KMS-11 (cell line): ENCODE data around the gene RAB5A.

Source experiments
- H2AFZ ChIP-seq: fragments of 200-600 bp; sonication (generic); 2 replicates; pipeline ENCODE4 v1.6.1; 2016; ENCODE audit warnings: antibody characterized with exemption, mixed run types, low read depth
- H3K27ac ChIP-seq: fragments of 200-600 bp; sonication (generic); 2 replicates; pipeline ENCODE4 v1.6.1; 2016; ENCODE audit warnings: mild to moderate bottlenecking, mixed run types
- H3K27me3 ChIP-seq: fragments of 200-600 bp; sonication (generic); 2 replicates; pipeline ENCODE4 v1.6.1; 2017; ENCODE audit warnings: mild to moderate bottlenecking, low read depth, mixed run types, moderate library complexity; ENCODE audit not compliant: insufficient read depth
- H3K36me3 ChIP-seq: fragments of 200-600 bp; sonication (generic); 2 replicates; pipeline ENCODE4 v1.6.1; 2017; ENCODE audit warnings: mild to moderate bottlenecking, mixed run types; ENCODE audit not compliant: insufficient read depth
- H3K4me1 ChIP-seq: fragments of 200-600 bp; sonication (generic); 2 replicates; pipeline ENCODE4 v1.6.1; 2016; ENCODE audit warnings: mild to moderate bottlenecking, low read depth, mixed run types; ENCODE audit not compliant: poor library complexity, severe bottlenecking
- H3K4me2 ChIP-seq: fragments of 200-600 bp; sonication (generic); 2 replicates; pipeline ENCODE4 v1.7.0; 2016; ENCODE audit warnings: mild to moderate bottlenecking, mixed run types
- H3K4me3 ChIP-seq: fragments of 200-600 bp; sonication (generic); IDR thresholded peaks from 2 replicates; pipeline ENCODE4 v1.6.1; 2017; ENCODE audit warnings: low read depth, low read length, mixed read lengths; ENCODE audit not compliant: insufficient read depth
- H3K79me2 ChIP-seq: fragments of 200-600 bp; sonication (generic); 2 replicates; pipeline ENCODE4 v1.6.1; 2016; ENCODE audit warnings: low read depth, mixed run types; ENCODE audit not compliant: insufficient read depth
- H3K9ac ChIP-seq: fragments of 200-600 bp; sonication (generic); 2 replicates; pipeline ENCODE4 v1.6.1; 2016; ENCODE audit warnings: mild to moderate bottlenecking, mixed run types
- H4K20me1 ChIP-seq: fragments of 200-600 bp; sonication (generic); 2 replicates; pipeline ENCODE4 v1.6.1; 2016; ENCODE audit warnings: mild to moderate bottlenecking, mixed run types; ENCODE audit not compliant: insufficient read depth
- CTCF ChIP-seq: fragments of 200-600 bp; sonication (generic); conservative IDR thresholded peaks from 2 replicates; pipeline ENCODE4 v1.6.1; 2017; ENCODE audit warnings: low read depth, mild to moderate bottlenecking, antibody characterized with exemption, low read length, moderate library complexity, mixed read lengths

The RAB5A gene

GRCh38 chr3:19932422-19932821 lies 14.5 kb upstream of the RAB5A start:
- Histone ChIP-seq H3K4me1 (peaks cover 15% of the 10 kb centered on the region), H3K36me3 (no peaks in the 10 kb centered on the region), H2AFZ (no peak overlapping the region), H3K27ac (no peak overlapping the region), H3K4me2 (no peak overlapping the region), H3K27me3 (no peaks in the 10 kb centered on the region), H3K4me3 (no peak overlapping the region), H3K79me2 (no peaks in the 10 kb centered on the region), H4K20me1 (no peaks in the 10 kb centered on the region), H3K9ac (no peak overlapping the region)
- no peak for TF ChIP-seq CTCF

DNA sequence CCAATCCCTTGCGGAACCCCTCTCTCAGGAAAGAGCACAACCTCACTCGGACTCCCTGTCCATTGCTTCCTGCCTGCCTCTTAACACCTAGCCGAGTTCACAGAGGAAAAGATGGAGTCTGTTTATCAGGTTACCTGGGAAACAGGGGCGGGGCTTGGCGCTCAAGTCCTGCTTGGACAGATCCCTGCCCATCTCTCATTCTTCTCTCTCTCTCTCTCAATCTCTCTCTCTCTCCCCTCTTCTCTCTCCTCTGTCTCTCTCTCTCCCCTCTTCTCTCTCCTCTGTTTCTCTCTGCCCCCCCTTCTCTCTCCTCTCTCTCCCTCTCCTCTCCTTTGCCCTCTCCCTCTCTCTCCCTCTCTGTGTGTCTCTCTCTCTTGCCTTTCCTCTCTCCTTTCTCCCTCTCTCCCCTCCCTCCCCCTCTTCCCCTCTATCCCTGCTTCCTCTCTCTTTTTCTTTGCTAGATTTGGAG lies 12.8 kb upstream of the RAB5A start, which contains the start of gene EFHB:
EFHB (minus strand) TSS at position 120 of the 469 bp plus-strand sequence. CDS start 199 bp downstream, outside the sequence.
- Histone ChIP-seq H3K27me3 (no peaks in the 10 kb centered on the region), H2AFZ (no peak within 1 kb of the TSS)

DNA sequence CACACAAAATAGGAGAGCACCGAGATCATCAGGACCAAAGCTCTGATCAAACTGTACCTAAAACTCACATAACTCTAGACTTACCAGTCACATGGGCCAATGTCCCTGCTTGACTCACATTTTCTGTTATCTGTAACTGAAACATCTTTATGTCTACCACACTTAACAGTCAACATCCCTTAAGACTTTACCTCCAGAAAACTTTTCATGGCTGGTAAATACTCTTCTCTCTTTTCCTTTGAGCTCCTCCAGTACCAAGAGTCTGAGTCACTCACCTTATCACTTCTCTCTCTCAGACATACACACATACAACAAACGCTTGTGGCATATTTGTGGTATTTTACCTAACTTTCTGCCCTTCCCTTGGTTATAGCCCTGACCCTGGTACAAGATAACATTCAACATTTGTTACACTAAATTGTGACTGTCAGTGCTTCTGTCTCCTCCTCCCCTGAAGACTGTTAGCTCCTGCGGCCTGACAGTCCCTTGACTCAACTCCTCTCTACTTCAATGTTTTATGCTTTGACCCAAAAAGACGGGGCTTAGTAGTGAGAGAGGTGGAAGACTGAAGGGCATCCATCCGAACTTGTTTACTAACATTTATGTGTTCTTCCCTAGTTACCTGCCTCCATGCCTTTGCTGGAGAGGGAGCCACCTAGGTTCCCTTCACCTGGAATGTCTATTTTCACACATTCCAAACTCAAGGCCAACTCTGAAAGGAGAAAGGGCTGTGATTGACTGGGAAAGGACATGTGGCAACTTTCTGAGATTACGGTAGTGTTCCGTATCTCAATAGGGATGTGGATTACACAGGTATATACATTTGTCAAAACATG lies 9.2 kb upstream of the RAB5A start:
- H2AFZ ChIP-seq = no peak overlapping the region
- no peak overlapping the region for H3K27ac ChIP-seq
- H3K27me3 ChIP-seq = no peaks in the 10 kb centered on the region
- no peaks in the 10 kb centered on the region for H3K4me1 ChIP-seq
- no peaks in the 10 kb centered on the region for H3K79me2 ChIP-seq
- H4K20me1 ChIP-seq = no peaks in the 10 kb centered on the region
- no peak overlapping the region for H3K4me2 ChIP-seq
- no peaks in the 10 kb centered on the region for H3K36me3 ChIP-seq
- H3K9ac ChIP-seq = no peak overlapping the region
- TF ChIP-seq CTCF = no peak
- H3K4me3 ChIP-seq = no peak overlapping the region

More for the DNA sequence above, 12.8 kb upstream of the RAB5A start, which contains the start of gene EFHB:
- no peak within 1 kb of the TSS for H3K9ac ChIP-seq
- H4K20me1 ChIP-seq = no peaks in the 10 kb centered on the region
- TF ChIP-seq CTCF = no peak
- no peaks in the 10 kb centered on the region for H3K36me3 ChIP-seq
- no peak within 1 kb of the TSS for H3K4me3 ChIP-seq
- no peak within 1 kb of the TSS for H3K27ac ChIP-seq
- H3K79me2 ChIP-seq = no peaks in the 10 kb centered on the region
- no peak within 1 kb of the TSS for H3K4me2 ChIP-seq
- peaks cover 15% of the 10 kb centered on the region for H3K4me1 ChIP-seq

- no peak overlapping the region for H2AFZ ChIP-seq
- no peak for TF ChIP-seq CTCF
Measured at GRCh38 chr3:19938295-19938627, 8.6 kb upstream of the RAB5A start.

More at GRCh38 chr3:19938295-19938627, 8.6 kb upstream of the RAB5A start:
- Histone ChIP-seq H3K27ac (no peak overlapping the region), H3K27me3 (no peaks in the 10 kb centered on the region), H4K20me1 (no peaks in the 10 kb centered on the region), H3K9ac (no peak overlapping the region), H3K4me2 (no peak overlapping the region), H3K79me2 (no peaks in the 10 kb centered on the region), H3K36me3 (no peaks in the 10 kb centered on the region), H3K4me1 (no peaks in the 10 kb centered on the region), H3K4me3 (no peak overlapping the region)
